Islet of Langerhans (tissue), 1 donor: ENCODE data around the gene PPP1R1C.
"Not testable (repeated sequence)": the region's sequence is repeated elsewhere in the genome, so short reads cannot be mapped to it uniquely, and the experiment has no call there.

Experiments
- FAIRE-seq: peaks from one replicate; lab custom pipeline; 2011; peaks lifted over from hg19 to GRCh38; lab: Jason Lieb, UNC

Gene PPP1R1C

GRCh38 chr2:182015334-182016109, 29.9 kb downstream of the PPP1R1C start:
- no peak for FAIRE-seq

- no peak for FAIRE-seq
Measured at GRCh38 chr2:182018218-182018617, 32.6 kb downstream of the PPP1R1C start.

- no peak for FAIRE-seq
Measured at GRCh38 chr2:182019731-182020130, 34.1 kb downstream of the PPP1R1C start.

- no peak for FAIRE-seq
Measured at GRCh38 chr2:182020286-182021070, 34.8 kb downstream of the PPP1R1C start.

- FAIRE-seq: no peak
Measured at GRCh38 chr2:182023235-182023634, 37.6 kb downstream of the PPP1R1C start.

GRCh38 chr2:182030875-182031274, 45.2 kb downstream of the PPP1R1C start:
- not testable (repeated sequence) for FAIRE-seq

- peak; percentile 83 for FAIRE-seq
Measured at GRCh38 chr2:182031956-182032355, 46.3 kb downstream of the PPP1R1C start.

GRCh38 chr2:182033449-182033848, 47.8 kb downstream of the PPP1R1C start:
- no peak for FAIRE-seq

GRCh38 chr2:182038576-182038975, 52.9 kb downstream of the PPP1R1C start:
- no peak for FAIRE-seq

GRCh38 chr2:182043021-182043420, 57.4 kb downstream of the PPP1R1C start:
- FAIRE-seq: peak; percentile 94

GRCh38 chr2:182043861-182044260, 58.2 kb downstream of the PPP1R1C start:
- FAIRE-seq: no peak

GRCh38 chr2:182047544-182047943, 61.9 kb downstream of the PPP1R1C start:
- FAIRE-seq: no peak

- FAIRE-seq: no peak
Measured at GRCh38 chr2:182048088-182048487, 62.4 kb downstream of the PPP1R1C start.

- no peak for FAIRE-seq
Measured at GRCh38 chr2:182048621-182049020, 63.0 kb downstream of the PPP1R1C start.

- peak; percentile 41 for FAIRE-seq
Measured at GRCh38 chr2:182049372-182050148, 63.9 kb downstream of the PPP1R1C start.

GRCh38 chr2:182050333-182051135, 64.9 kb downstream of the PPP1R1C start:
- FAIRE-seq: peak; percentile 41

GRCh38 chr2:182055993-182056392, 70.3 kb downstream of the PPP1R1C start:
- no peak for FAIRE-seq

- FAIRE-seq: peak; percentile 9
Measured at GRCh38 chr2:182057002-182057401, 71.3 kb downstream of the PPP1R1C start.

- FAIRE-seq: no peak
Measured at GRCh38 chr2:182058056-182058455, 72.4 kb downstream of the PPP1R1C start.

- FAIRE-seq: no peak
Measured at GRCh38 chr2:182061739-182062138, 76.1 kb downstream of the PPP1R1C start.

GRCh38 chr2:182062329-182062972, 76.8 kb downstream of the PPP1R1C start:
- FAIRE-seq: no peak
